Measurements from ENCODE around the gene CHST11. TPM values are rescaled to one million over a fixed set of nuclear protein-coding genes. Genes with fewer than 3 reads are reported as not detected.

Gene CHST11
- total RNA-seq, 2 donors from 2014 or later, result 7.8 to 11.9 TPM

- no peaks in the 10 kb centered on the region for H3K27me3 ChIP-seq
- H3K4me3 ChIP-seq, result no peak overlapping the region
- no peaks in the 10 kb centered on the region for H3K36me3 ChIP-seq
- no peak for DNase-seq (ENCODE audit: low spot score)
- no peak overlapping the region for H3K27ac ChIP-seq
- TF ChIP-seq CTCF (IDR thresholded peaks at IDR 0.05), result no peak
- H3K4me1 ChIP-seq, result peaks cover 0 to 32% of the 10 kb centered on the region in 2 donors
- no peaks in the 10 kb centered on the region for H3K9me3 ChIP-seq
These were observed 44.4 kb downstream of the CHST11 start for GRCh38 chr12:104501115-104501514.

GRCh38 chr12:104501660-104502059, 44.9 kb downstream of the CHST11 start:
- no peak for DNase-seq (ENCODE audit: low spot score)
- Histone ChIP-seq H3K4me1 (peaks cover 0 to 33% of the 10 kb centered on the region in 2 donors), H3K4me3 (no peak overlapping the region), H3K9me3 (no peaks in the 10 kb centered on the region), H3K36me3 (no peaks in the 10 kb centered on the region), H3K27ac (no peak overlapping the region), H3K27me3 (no peaks in the 10 kb centered on the region)
- no peak for TF ChIP-seq CTCF (IDR thresholded peaks at IDR 0.05)

- Histone ChIP-seq H3K9me3 (no peaks in the 10 kb centered on the region), H3K27ac (no peak overlapping the region), H3K36me3 (no peaks in the 10 kb centered on the region), H3K4me1 (peaks cover 0 to 35% of the 10 kb centered on the region in 2 donors), H3K4me3 (no peak overlapping the region), H3K27me3 (no peaks in the 10 kb centered on the region)
- DNase-seq (ENCODE audit: low spot score), result no peak
- no peak for TF ChIP-seq CTCF (IDR thresholded peaks at IDR 0.05)
These were observed 45.5 kb downstream of the CHST11 start for GRCh38 chr12:104502217-104502616.

GRCh38 chr12:104502638-104503037, 45.9 kb downstream of the CHST11 start:
- Histone ChIP-seq H3K27me3 (no peaks in the 10 kb centered on the region), H3K4me3 (no peak overlapping the region), H3K4me1 (peaks cover 0 to 35% of the 10 kb centered on the region in 2 donors), H3K36me3 (no peaks in the 10 kb centered on the region), H3K9me3 (no peaks in the 10 kb centered on the region), H3K27ac (no peak overlapping the region)
- TF ChIP-seq CTCF (IDR thresholded peaks at IDR 0.05), result no peak
- no peak for DNase-seq (ENCODE audit: low spot score)

GRCh38 chr12:104503191-104503590, 46.4 kb downstream of the CHST11 start:
- DNase-seq (ENCODE audit: low spot score), result no peak
- Histone ChIP-seq H3K9me3 (no peaks in the 10 kb centered on the region), H3K36me3 (no peaks in the 10 kb centered on the region), H3K4me1 (peaks cover 0 to 35% of the 10 kb centered on the region in 2 donors), H3K27me3 (no peaks in the 10 kb centered on the region), H3K27ac (no peak overlapping the region), H3K4me3 (no peak overlapping the region)
- TF ChIP-seq CTCF (IDR thresholded peaks at IDR 0.05), result no peak

- peaks cover 0 to 35% of the 10 kb centered on the region in 2 donors for H3K4me1 ChIP-seq
- TF ChIP-seq CTCF (IDR thresholded peaks at IDR 0.05), result no peak
- no peak overlapping the region for H3K4me3 ChIP-seq
- no peaks in the 10 kb centered on the region for H3K36me3 ChIP-seq
- DNase-seq (ENCODE audit: low spot score), result no peak
- no peak overlapping the region for H3K27ac ChIP-seq
- H3K27me3 ChIP-seq, result no peaks in the 10 kb centered on the region
- H3K9me3 ChIP-seq, result no peaks in the 10 kb centered on the region
These were observed 47.4 kb downstream of the CHST11 start for GRCh38 chr12:104504146-104504545.

Data from right atrium auricular region (tissue), 2 donors.